Measurements from ENCODE around the gene SERPINB2.

Gene SERPINB2, protein sequence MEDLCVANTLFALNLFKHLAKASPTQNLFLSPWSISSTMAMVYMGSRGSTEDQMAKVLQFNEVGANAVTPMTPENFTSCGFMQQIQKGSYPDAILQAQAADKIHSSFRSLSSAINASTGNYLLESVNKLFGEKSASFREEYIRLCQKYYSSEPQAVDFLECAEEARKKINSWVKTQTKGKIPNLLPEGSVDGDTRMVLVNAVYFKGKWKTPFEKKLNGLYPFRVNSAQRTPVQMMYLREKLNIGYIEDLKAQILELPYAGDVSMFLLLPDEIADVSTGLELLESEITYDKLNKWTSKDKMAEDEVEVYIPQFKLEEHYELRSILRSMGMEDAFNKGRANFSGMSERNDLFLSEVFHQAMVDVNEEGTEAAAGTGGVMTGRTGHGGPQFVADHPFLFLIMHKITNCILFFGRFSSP

GRCh38 chr18:63887424-63887823, at the start of gene SERPINB2:
SERPINB2 (plus strand) TSS chr18:63887705; CDS start chr18:63891445, 3,740 bp downstream.
- TF ChIP-seq, protein P1, sequence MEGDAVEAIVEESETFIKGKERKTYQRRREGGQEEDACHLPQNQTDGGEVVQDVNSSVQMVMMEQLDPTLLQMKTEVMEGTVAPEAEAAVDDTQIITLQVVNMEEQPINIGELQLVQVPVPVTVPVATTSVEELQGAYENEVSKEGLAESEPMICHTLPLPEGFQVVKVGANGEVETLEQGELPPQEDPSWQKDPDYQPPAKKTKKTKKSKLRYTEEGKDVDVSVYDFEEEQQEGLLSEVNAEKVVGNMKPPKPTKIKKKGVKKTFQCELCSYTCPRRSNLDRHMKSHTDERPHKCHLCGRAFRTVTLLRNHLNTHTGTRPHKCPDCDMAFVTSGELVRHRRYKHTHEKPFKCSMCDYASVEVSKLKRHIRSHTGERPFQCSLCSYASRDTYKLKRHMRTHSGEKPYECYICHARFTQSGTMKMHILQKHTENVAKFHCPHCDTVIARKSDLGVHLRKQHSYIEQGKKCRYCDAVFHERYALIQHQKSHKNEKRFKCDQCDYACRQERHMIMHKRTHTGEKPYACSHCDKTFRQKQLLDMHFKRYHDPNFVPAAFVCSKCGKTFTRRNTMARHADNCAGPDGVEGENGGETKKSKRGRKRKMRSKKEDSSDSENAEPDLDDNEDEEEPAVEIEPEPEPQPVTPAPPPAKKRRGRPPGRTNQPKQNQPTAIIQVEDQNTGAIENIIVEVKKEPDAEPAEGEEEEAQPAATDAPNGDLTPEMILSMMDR (IDR thresholded peaks at IDR 0.05) = no peak
- no peak for TF ChIP-seq ZFX (IDR thresholded peaks at IDR 0.05; ENCODE audit: borderline replicate concordance)
- H3K27ac ChIP-seq = no peak within 1 kb of the TSS

DNA sequence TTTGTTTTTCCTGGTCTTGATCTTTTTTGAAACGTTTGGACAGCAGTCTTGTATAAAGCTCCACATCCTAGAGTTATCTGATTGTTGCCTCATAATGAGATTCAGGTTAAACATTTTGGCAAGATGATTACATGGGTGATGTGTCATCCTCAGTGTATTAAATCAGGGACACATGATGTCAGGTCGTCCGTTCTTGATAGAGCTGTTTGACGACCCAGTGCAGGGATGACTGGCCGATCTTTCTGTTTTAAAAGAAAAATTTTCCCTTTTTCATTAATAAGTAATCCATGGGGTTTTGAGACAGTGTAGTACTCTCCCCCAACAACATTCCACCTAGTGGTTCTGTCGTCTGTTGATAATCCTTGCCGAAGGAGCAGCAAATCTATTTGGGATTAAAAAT, 44.5 kb upstream of the SERPINB2 start:
- TF ChIP-seq ZFX (IDR thresholded peaks at IDR 0.05; ENCODE audit: borderline replicate concordance) = no peak
- TF ChIP-seq, protein P1 (IDR thresholded peaks at IDR 0.05) = no peak
- no peak overlapping the region for H3K27ac ChIP-seq

DNA sequence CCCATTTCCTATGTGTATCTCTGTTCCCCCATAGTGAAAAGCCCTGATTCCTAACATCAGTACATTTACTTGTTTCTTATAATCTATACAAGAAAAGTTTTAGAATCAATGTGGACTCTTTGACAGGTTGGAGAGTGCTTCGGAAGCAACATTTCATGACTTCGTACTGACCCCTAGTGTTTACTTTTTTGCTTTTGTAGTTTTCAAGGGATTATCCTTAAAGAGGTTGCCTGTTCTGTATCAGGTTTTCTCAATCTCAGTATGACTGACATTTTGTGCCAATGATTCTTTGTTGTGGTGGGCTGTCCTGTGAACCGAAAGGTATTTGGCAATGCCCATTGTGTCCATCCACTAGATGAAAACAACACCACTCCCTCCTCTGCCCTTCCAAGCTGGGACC, 43.3 kb upstream of the SERPINB2 start:
- TF ChIP-seq, protein P1 (IDR thresholded peaks at IDR 0.05) = peak; percentile 64
- TF ChIP-seq ZFX (IDR thresholded peaks at IDR 0.05; ENCODE audit: borderline replicate concordance) = no peak
- H3K27ac ChIP-seq = no peak overlapping the region

DNA sequence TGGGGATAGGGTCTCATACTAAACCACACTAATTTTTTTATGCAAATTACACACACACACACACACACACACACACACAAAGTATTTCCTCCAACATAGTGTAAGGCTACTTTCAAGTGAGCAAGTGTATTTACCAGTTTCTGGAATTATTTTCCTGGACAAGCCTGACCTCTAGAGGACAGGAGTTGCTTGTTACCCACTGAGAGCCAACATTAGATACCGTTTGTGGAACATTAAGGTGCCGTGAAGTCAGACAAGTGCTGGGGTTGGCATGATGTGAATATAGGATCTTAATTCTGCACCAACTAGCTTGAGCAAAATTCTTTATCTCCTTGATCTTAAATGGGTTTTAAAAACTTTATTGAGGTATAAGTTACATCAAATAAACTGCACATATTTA, 39.3 kb upstream of the SERPINB2 start:
- no peak overlapping the region for H3K27ac ChIP-seq

GRCh38 chr18:63850020-63850419, 37.5 kb upstream of the SERPINB2 start:
- no peak overlapping the region for H3K27ac ChIP-seq
- no peak for TF ChIP-seq ZFX (IDR thresholded peaks at IDR 0.05; ENCODE audit: borderline replicate concordance)
- TF ChIP-seq, protein P1 (IDR thresholded peaks at IDR 0.05) = peak; percentile 76

More for the DNA sequence above, 39.3 kb upstream of the SERPINB2 start:
- no peak for TF ChIP-seq ZFX (IDR thresholded peaks at IDR 0.05; ENCODE audit: borderline replicate concordance)
- TF ChIP-seq, protein P1 (IDR thresholded peaks at IDR 0.05) = peak; percentile 80

DNA sequence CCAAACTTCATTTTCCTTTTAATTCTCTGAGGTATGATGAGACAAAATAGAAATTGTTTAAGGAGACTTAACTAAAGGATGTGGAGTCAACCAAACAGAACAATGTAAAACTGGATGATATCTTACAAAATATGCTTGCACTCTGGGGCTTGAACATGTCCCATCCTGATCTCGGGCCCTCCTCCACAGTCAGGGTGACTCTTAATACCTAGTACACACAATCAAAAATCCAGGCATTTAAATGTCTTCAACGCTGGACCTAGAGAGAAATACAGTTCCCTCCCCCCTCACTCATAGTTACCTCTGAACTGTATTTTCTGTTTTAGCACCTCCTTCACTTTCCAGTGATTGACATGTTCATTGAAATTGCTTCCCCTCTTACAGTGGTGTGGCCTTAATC, 36.9 kb upstream of the SERPINB2 start:
- no peak overlapping the region for H3K27ac ChIP-seq
- TF ChIP-seq ZFX (IDR thresholded peaks at IDR 0.05; ENCODE audit: borderline replicate concordance) = no peak
- TF ChIP-seq, protein P1 (IDR thresholded peaks at IDR 0.05) = no peak

GRCh38 chr18:63858456-63858855, 29.0 kb upstream of the SERPINB2 start:
- TF ChIP-seq ZFX (IDR thresholded peaks at IDR 0.05; ENCODE audit: borderline replicate concordance) = no peak
- TF ChIP-seq, protein P1 (IDR thresholded peaks at IDR 0.05) = no peak
- no peak overlapping the region for H3K27ac ChIP-seq

Measured in 22Rv1 (cell line).